HepG2 (cell line): Measurements from ENCODE around the gene RABEP2. TPM values are rescaled to one million over a fixed set of nuclear protein-coding genes. Genes with fewer than 3 reads are reported as not detected.

Experiments
- ATAC-seq: fragments of 200-7000 bp; cut with Tn5 transposase; 3 replicates; pipeline ENCODE4 v1.9.1; 2020; ENCODE audit warnings: mild to moderate bottlenecking, moderate library complexity
- BruUV-seq: library from RNA; stranded (reverse); fragments of 400-500 nt; replicated peaks from 2 replicates; lab custom pipeline; 2021; lab: Mats Ljungman, UMichigan
- CTCF ChIA-PET: fragments of 300-600 bp; formaldehyde crosslinking; extraction: SDS; loops from one replicate; lab custom pipeline; 2021; ENCODE audit warnings: low total read pairs, inconsistent platforms, low intra/inter-chr PET ratio; lab: Yijun Ruan, JAX
- POLR2A ChIA-PET: fragments of 350-600 bp; sonication (Branson Sonifier 250); formaldehyde crosslinking; loops from one replicate; lab custom pipeline; 2020; ENCODE audit warnings: antibody characterized with exemption, inconsistent platforms; lab: Yijun Ruan, JAX
- DNase-seq: peaks from one replicate; pipeline ENCODE4 v3.0.0-alpha.2; 2015; ENCODE audit warnings: low spot score
- FAIRE-seq: peaks from 3 replicates; lab custom pipeline; 2011; peaks lifted over from hg19 to GRCh38; lab: Jason Lieb, UNC
- H2AFZ ChIP-seq: one replicate; pipeline ENCODE4 v1.6.1; 2011; ENCODE audit warnings: low read length, inconsistent platforms
- H3K27ac ChIP-seq: fragments of 300-600 bp; 3 replicates; pipeline ENCODE4 v1.8.0; 2011; ENCODE audit warnings: mixed run types, mild to moderate bottlenecking, mixed read lengths, low read length, inconsistent platforms; ENCODE audit not compliant: insufficient read depth; ENCODE audit errors: extremely low read length
- H3K27me3 ChIP-seq, 2 experiments: fragments of 200-600 bp in 1 of 2; 2 replicates in 1 of 2; 3 replicates in 1 of 2; pipeline versions ENCODE4 v1.6.0 to v1.8.0; 2011; ENCODE audit warnings: low read length in 2 of 2, mild to moderate bottlenecking in 2 of 2, moderate library complexity in 2 of 2, inconsistent platforms in 1 of 2; ENCODE audit not compliant: insufficient read depth in 2 of 2, control insufficient read depth in 1 of 2
- H3K36me3 ChIP-seq, 2 experiments: fragments of 200-600 bp in 1 of 2; replicated peaks in 1 of 2; 2 replicates in 1 of 2; 3 replicates in 1 of 2; pipeline versions ENCODE4 v1.5.1 to v1.8.0; 2011; ENCODE audit warnings: low read length in 2 of 2, inconsistent platforms in 1 of 2; ENCODE audit not compliant: insufficient read depth in 2 of 2, control insufficient read depth in 1 of 2
- H3K4me1 ChIP-seq: 2 replicates; pipeline ENCODE4 v1.5.1; 2012; ENCODE audit warnings: low read length, inconsistent platforms; ENCODE audit not compliant: insufficient read depth
- H3K4me2 ChIP-seq: 2 replicates; pipeline ENCODE4 v1.6.0; 2011; ENCODE audit warnings: low read depth, low read length, inconsistent platforms
- H3K4me3 ChIP-seq, 3 experiments: fragments of 200-600 bp in 1 of 3; sonication (generic), shearing (Covaris generic) in 1 of 3; replicated peaks in 1 of 3; 2 replicates each; pipeline ENCODE4 v1.5.1; 2011 to 2016; ENCODE audit warnings: low read length in 3 of 3, inconsistent platforms in 2 of 3, low read depth in 2 of 3, mild to moderate bottlenecking in 2 of 3, control low read depth in 1 of 3, mixed read lengths in 1 of 3; ENCODE audit not compliant: insufficient read depth in 1 of 3
- H3K79me2 ChIP-seq: one replicate; pipeline ENCODE4 v1.6.1; 2011; ENCODE audit warnings: low read length, inconsistent platforms; ENCODE audit not compliant: insufficient read depth
- H3K9ac ChIP-seq: 2 replicates; pipeline ENCODE4 v1.6.0; 2011; ENCODE audit warnings: mild to moderate bottlenecking, low read depth, low read length, inconsistent platforms; ENCODE audit not compliant: insufficient read depth
- H3K9me3 ChIP-seq: 2 replicates; pipeline ENCODE4 v1.5.1; 2012; ENCODE audit warnings: mild to moderate bottlenecking, low read length
- H4K20me1 ChIP-seq: 2 replicates; pipeline ENCODE4 v1.6.0; 2011; ENCODE audit warnings: inconsistent platforms, mild to moderate bottlenecking, low read length, moderate library complexity; ENCODE audit not compliant: insufficient read depth
- BORCS8-MEF2B ChIP-seq: sonication (generic); formaldehyde crosslinking; IDR thresholded peaks from 2 replicates; pipeline ENCODE4 v1.8.0; 2022; ENCODE audit warnings: mild to moderate bottlenecking, missing genetic modification reagents
- CAMTA2 ChIP-seq: sonication (generic); formaldehyde crosslinking; IDR thresholded peaks from 2 replicates; pipeline ENCODE4 v1.4.0; 2020; ENCODE audit warnings: mild to moderate bottlenecking, missing genetic modification reagents, borderline replicate concordance
- HMG20B ChIP-seq: conservative IDR thresholded peaks from 2 replicates; pipeline ENCODE4 v1.6.1; 2016; ENCODE audit warnings: missing genetic modification reagents, missing compliant biosample characterization
- PITX1 ChIP-seq: sonication (generic); formaldehyde crosslinking; IDR thresholded peaks from 2 replicates; pipeline ENCODE4 v1.5.1; 2020; ENCODE audit warnings: mild to moderate bottlenecking, missing genetic modification reagents
- ZC3H13 ChIP-seq: sonication (generic); formaldehyde crosslinking; IDR thresholded peaks from 2 replicates; pipeline ENCODE4 v1.8.1; 2023; ENCODE audit warnings: mild to moderate bottlenecking, missing genetic modification reagents, moderate library complexity
- ZNF333 ChIP-seq: sonication (generic); formaldehyde crosslinking; IDR thresholded peaks from 2 replicates; pipeline ENCODE4 v1.4.0; 2020; ENCODE audit warnings: mild to moderate bottlenecking, missing genetic modification reagents, borderline replicate concordance
- ZNF343 ChIP-seq: sonication (generic); formaldehyde crosslinking; IDR thresholded peaks from 2 replicates; pipeline ENCODE4 v1.4.0; 2020; ENCODE audit warnings: mild to moderate bottlenecking, missing genetic modification reagents
- ZNF354B ChIP-seq: sonication (generic); formaldehyde crosslinking; IDR thresholded peaks from 2 replicates; pipeline ENCODE4 v1.8.0; 2022; ENCODE audit warnings: mild to moderate bottlenecking, missing genetic modification reagents
- ZNF615 ChIP-seq: sonication (generic); formaldehyde crosslinking; IDR thresholded peaks from 2 replicates; pipeline ENCODE4 v1.5.0; 2020; ENCODE audit warnings: mild to moderate bottlenecking, missing genetic modification reagents, borderline replicate concordance
- ZSCAN31 ChIP-seq: sonication (generic); formaldehyde crosslinking; IDR thresholded peaks from 2 replicates; pipeline ENCODE4 v1.5.0; 2020; ENCODE audit warnings: low read depth, mild to moderate bottlenecking, missing genetic modification reagents
- WGBS: methylation state at CpG from one replicate; pipeline ENCODE4 v1.1.6; 2017; ENCODE audit warnings: low lambda C conversion rate; 5-methylcytosine and 5-hydroxymethylcytosine counted together
- in situ Hi-C: cut with HindIII; loops from 2 replicates; pipeline ENCODE4 v1.10.0; 2017; ENCODE audit warnings: low pct_unique_long_range_greater_than_20kb; ENCODE audit not compliant: extremely low pct_ligation_motif_present
- intact Hi-C: fragments of 100-400 bp; cut with micrococcal nuclease; formaldehyde crosslinking; loops from one replicate; pipeline ENCODE4 v1.10.0; 2022; ENCODE audit not compliant: unreplicated experiment
- polyA plus RNA-seq, 8 experiments: library from polyadenylated mRNA; depleted of rRNA in 3 of 8; stranded (reverse) in 7 of 8; unstranded in 1 of 8; fragments of >200 nt; fragmentation: Illumina TruSeq in 4 of 8; extraction: Trizol in 4 of 8; gene quantifications; 2 replicates each; pipeline versions ENCODE4 v1.2.1 to v1.2.3, GENCODE V29; 2011 to 2016; ENCODE audit warnings: low read depth in 4 of 8, missing spikeins in 1 of 8, mixed read lengths in 1 of 8; ENCODE audit not compliant: insufficient read depth in 1 of 8
- total RNA-seq, 5 experiments: library from RNA; depleted of rRNA; stranded (reverse); fragments of >200 nt; fragmentation: Illumina TruSeq; extraction: Trizol; gene quantifications; 2 replicates each; pipeline ENCODE4 v1.2.3, GENCODE V29; 2016; ENCODE audit warnings: low read depth in 1 of 5
- TF ChIP-seq, protein P1 (sequence below): sonication (generic); formaldehyde crosslinking; IDR thresholded peaks from 2 replicates; pipeline ENCODE4 v1.5.1; 2020; ENCODE audit warnings: missing genetic modification reagents, mild to moderate bottlenecking, borderline replicate concordance

The RABEP2 gene
- total and polyA plus RNA-seq, 2 of the 13 experiments (the other 11 are each of a cell fraction or from before 2014, with no cell fraction given) = 10.8 to 18.4 TPM

- no peak for FAIRE-seq
- CTCF ChIA-PET = no interaction called here
- DNase-seq = no peak
- POLR2A ChIA-PET = interaction anchor here (1.2 kb wide), 1 partner anchor 15 kb away, joined by 4 read pairs; no protein-coding TSS in a partner anchor
- no peaks in the 10 kb centered on the region for H3K79me2 ChIP-seq
- H2AFZ ChIP-seq = no peak overlapping the region
- peaks cover under 1% of the 10 kb centered on the region; the same call in 1 of the 2 replicates for H3K4me1 ChIP-seq
- no peak overlapping the region for H3K4me3 ChIP-seq
- 98% methylated on average over 9 of the region's 9 CpGs for WGBS
- ATAC-seq = no peak
- in situ Hi-C loops = no loop called here
- no peak overlapping the region for H3K9ac ChIP-seq
- TF ChIP-seq ZNF354B (CRISPR knock-in tag) = no peak
- TF ChIP-seq PITX1 (CRISPR knock-in tag) = no peak
- no peak for TF ChIP-seq HMG20B (CRISPR knock-in tag)
- TF ChIP-seq, protein P1, sequence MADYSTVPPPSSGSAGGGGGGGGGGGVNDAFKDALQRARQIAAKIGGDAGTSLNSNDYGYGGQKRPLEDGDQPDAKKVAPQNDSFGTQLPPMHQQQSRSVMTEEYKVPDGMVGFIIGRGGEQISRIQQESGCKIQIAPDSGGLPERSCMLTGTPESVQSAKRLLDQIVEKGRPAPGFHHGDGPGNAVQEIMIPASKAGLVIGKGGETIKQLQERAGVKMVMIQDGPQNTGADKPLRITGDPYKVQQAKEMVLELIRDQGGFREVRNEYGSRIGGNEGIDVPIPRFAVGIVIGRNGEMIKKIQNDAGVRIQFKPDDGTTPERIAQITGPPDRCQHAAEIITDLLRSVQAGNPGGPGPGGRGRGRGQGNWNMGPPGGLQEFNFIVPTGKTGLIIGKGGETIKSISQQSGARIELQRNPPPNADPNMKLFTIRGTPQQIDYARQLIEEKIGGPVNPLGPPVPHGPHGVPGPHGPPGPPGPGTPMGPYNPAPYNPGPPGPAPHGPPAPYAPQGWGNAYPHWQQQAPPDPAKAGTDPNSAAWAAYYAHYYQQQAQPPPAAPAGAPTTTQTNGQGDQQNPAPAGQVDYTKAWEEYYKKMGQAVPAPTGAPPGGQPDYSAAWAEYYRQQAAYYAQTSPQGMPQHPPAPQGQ (CRISPR knock-in tag) = no peak
- no peak for TF ChIP-seq BORCS8-MEF2B (CRISPR knock-in tag)
- no peak overlapping the region for H3K27ac ChIP-seq
- intact Hi-C loops = no loop called here
- no peaks in the 10 kb centered on the region for H3K9me3 ChIP-seq
- H3K36me3 ChIP-seq = peaks cover 35 to 74% of the 10 kb centered on the region in 2 experiments
- H3K4me2 ChIP-seq = no peak overlapping the region
- H3K27me3 ChIP-seq = no peaks in the 10 kb centered on the region
- H4K20me1 ChIP-seq = no peaks in the 10 kb centered on the region
- BruUV-seq = no TSS peak
These were observed 33.2 kb upstream of the RABEP2 start for GRCh38 chr16:28958216-28958615.

DNA sequence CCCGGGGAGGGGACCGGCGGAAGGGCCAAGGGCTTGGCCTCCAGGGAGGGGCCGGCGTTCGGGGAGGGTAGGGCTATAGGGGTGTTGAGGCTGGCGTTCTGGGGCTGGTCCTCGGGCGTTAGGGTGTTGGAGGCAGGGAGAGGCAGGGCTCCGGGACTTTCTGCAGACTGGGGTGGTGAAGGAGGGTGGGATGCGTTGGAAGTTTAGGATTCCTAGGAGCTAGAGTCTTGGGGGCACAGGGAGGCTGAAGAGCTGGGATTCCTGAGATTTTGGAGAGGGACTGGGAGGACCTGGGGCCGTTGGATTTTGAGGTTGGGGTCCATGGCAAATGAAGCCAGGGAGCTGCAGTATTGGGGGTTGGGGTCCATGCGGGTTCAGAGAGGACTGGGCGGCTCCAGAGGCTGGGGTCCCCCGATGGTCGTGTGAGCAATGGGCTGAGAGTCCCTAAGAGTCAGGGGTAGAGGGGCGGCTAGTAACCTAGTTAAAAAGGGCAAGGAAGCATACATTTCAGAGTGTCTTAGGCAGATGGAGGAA is 26.4 kb upstream of the RABEP2 start:
- H3K9me3 ChIP-seq = no peaks in the 10 kb centered on the region
- CTCF ChIA-PET = no interaction called here
- H3K27me3 ChIP-seq = no peaks in the 10 kb centered on the region; a peak in 1 of 5 replicates
- peak overlapping the region; percentile 93 for H3K4me2 ChIP-seq
- H3K4me3 ChIP-seq = peak overlapping the region; percentile 93 to 99 (median 97)
- peaks cover 18 to 33% of the 10 kb centered on the region in 2 experiments for H3K36me3 ChIP-seq
- no peaks in the 10 kb centered on the region for H4K20me1 ChIP-seq
- no peak overlapping the region for H2AFZ ChIP-seq
- peak overlapping the region; percentile 67 for H3K27ac ChIP-seq
- peak overlapping the region; percentile 90 for H3K9ac ChIP-seq
- ATAC-seq (no peak; the same call in 2 of the 3 replicates), DNase-seq (no peak), FAIRE-seq (no peak)
- H3K4me1 ChIP-seq = peaks cover 46% of the 10 kb centered on the region
- in situ Hi-C loops = no loop called here
- BruUV-seq = no TSS peak
- peaks cover 15% of the 10 kb centered on the region for H3K79me2 ChIP-seq
- intact Hi-C loops = no loop called here
- WGBS = under 1% methylated on average over 17 of the region's 17 CpGs
- POLR2A ChIA-PET = interaction anchor here (1.0 to 2.5 kb wide), 5 partner anchors 15 to 113 kb away, joined by 3 to 14 read pairs (median 8); partner anchors contain the start of gene TUFM
- 0 out of 2 replicates have a peak, but pooled peaks have one; percentile 29 for TF ChIP-seq ZC3H13 (CRISPR knock-in tag)
- peak; percentile 6; the same call in 1 of the 2 replicates for TF ChIP-seq ZNF343 (CRISPR knock-in tag)
- TF ChIP-seq CAMTA2 (CRISPR knock-in tag) = peak; percentile 69; the same call in 1 of the 2 replicates
- TF ChIP-seq ZNF615 (CRISPR knock-in tag) = no peak
- TF ChIP-seq ZNF333 (CRISPR knock-in tag) = 0 out of 2 replicates have a peak, but pooled peaks have one; percentile 51
- 0 out of 2 replicates have a peak, but pooled peaks have one; percentile 3 for TF ChIP-seq ZSCAN31 (CRISPR knock-in tag)
